ENCODE measurements around the gene SLC28A1. TPM values are rescaled to one million over a fixed set of nuclear protein-coding genes. Genes with fewer than 3 reads are reported as not detected.

The SLC28A1 gene
- total RNA-seq, 2 donors from 2014 or later = 0.80 TPM; not detected in 1

DNA sequence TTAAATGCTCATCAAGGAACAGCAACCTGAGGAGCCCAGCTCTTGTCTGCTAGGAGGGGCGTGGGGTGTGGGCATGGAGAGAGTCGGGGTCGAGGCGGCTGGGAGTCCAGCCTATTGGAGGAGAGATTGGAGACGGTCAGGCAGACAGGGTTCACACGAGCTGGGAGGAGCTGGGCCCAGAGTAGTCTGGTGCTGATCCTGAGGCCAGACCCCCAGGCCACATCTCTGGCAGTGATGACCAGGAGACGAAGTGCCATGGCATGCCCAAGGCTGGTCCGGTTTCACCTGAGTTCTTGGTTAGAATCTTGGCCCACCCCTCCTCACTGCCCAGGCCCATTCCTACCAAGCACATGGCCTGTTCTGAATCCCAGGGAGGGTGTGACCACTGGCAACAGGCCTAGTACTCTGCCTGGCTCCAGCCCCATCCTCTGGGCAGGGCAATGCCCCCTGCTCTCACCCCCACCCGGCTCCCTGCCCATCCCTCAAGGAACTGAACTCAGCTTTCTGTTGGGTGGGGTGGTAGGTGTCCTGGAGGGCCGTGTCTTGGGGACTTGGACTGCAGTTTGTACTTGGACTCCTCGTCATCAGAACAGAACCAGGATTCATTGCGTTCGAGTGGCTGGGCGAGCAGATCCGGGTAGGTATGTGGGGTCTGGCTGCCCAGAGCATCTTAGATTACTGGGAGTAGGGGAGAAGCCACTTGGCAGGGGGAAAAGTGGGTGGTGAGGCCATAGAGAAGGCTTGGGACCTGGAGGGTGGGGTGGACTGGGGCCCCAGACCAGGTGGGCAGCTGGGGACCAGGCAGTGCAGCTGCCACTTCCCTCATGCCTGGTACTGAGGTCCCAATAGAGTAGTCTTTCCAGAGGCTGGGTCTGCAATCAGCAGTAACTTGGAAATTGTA lies 20.8 kb downstream of the SLC28A1 start:
- Histone ChIP-seq H3K4me3 (no peak overlapping the region), H3K9ac (ENCODE audit: low read depth in 2 of 2, low read length in 2 of 2) (no peak overlapping the region), H3K27me3 (no peaks in the 10 kb centered on the region), H3K4me1 (no peaks in the 10 kb centered on the region), H3K27ac (no peak overlapping the region), H3K36me3 (no peaks in the 10 kb centered on the region), H3K9me3 (no peaks in the 10 kb centered on the region)
- intact Hi-C loops (cut with DNase I) = no loop called here
- TF ChIP-seq, protein P1, sequence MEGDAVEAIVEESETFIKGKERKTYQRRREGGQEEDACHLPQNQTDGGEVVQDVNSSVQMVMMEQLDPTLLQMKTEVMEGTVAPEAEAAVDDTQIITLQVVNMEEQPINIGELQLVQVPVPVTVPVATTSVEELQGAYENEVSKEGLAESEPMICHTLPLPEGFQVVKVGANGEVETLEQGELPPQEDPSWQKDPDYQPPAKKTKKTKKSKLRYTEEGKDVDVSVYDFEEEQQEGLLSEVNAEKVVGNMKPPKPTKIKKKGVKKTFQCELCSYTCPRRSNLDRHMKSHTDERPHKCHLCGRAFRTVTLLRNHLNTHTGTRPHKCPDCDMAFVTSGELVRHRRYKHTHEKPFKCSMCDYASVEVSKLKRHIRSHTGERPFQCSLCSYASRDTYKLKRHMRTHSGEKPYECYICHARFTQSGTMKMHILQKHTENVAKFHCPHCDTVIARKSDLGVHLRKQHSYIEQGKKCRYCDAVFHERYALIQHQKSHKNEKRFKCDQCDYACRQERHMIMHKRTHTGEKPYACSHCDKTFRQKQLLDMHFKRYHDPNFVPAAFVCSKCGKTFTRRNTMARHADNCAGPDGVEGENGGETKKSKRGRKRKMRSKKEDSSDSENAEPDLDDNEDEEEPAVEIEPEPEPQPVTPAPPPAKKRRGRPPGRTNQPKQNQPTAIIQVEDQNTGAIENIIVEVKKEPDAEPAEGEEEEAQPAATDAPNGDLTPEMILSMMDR (IDR thresholded peaks at IDR 0.05) = no peak
- no peak for DNase-seq

DNA sequence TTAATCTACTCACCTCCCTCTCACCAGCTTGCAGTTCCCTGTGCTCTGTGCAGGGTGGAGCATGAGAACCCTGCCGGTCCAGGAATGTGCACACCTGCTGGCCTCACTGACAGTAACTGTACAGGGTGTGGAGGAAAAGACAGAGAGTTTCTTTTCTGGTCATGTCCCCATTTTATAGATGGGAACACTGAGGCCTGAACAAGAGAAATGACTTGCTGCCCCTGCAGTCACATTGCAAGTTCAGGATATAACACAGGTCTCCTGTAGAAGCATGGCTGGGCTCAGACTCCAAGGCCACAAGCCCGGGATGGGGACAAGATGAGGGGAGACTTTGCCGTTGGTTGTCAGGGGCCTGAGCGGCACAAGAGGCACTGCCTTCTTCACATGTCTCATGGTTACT lies 23.3 kb downstream of the SLC28A1 start:
- Histone ChIP-seq H3K9me3 (no peaks in the 10 kb centered on the region), H3K4me3 (no peak overlapping the region), H3K27ac (no peak overlapping the region), H3K9ac (ENCODE audit: low read depth in 2 of 2, low read length in 2 of 2) (no peak overlapping the region), H3K27me3 (no peaks in the 10 kb centered on the region), H3K4me1 (peaks cover 10% of the 10 kb centered on the region), H3K36me3 (no peaks in the 10 kb centered on the region)
- DNase-seq = no peak
- intact Hi-C loops (cut with DNase I) = no loop called here
- TF ChIP-seq, protein P1 (IDR thresholded peaks at IDR 0.05) = no peak

DNA sequence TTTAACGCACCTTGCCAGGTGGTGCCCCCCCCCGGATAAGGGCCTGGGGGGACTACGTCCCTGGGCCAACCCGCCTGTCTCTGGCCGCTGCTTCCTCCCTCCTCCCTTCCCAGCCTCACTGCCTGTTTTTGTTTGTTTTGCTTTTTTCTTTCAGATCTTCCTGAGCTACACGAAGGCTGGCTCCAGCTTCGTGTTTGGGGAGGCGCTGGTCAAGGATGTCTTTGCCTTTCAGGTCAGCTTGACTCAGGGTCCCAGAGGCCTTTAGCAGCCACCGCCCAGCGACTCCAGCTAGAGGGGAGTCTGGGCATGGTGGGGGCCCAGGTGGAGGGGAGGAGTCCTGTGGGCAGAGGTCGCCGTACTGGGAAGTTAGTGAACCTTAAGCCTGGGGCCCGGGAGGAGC lies 24.1 kb downstream of the SLC28A1 start:
- peaks cover 10% of the 10 kb centered on the region for H3K4me1 ChIP-seq
- H3K27ac ChIP-seq = no peak overlapping the region
- TF ChIP-seq, protein P1 (IDR thresholded peaks at IDR 0.05) = no peak
- H3K27me3 ChIP-seq = no peaks in the 10 kb centered on the region
- no peak overlapping the region for H3K9ac ChIP-seq (ENCODE audit: low read depth in 2 of 2, low read length in 2 of 2)
- intact Hi-C loops (cut with DNase I) = no loop called here
- DNase-seq = no peak
- no peaks in the 10 kb centered on the region for H3K9me3 ChIP-seq
- H3K36me3 ChIP-seq = no peaks in the 10 kb centered on the region
- no peak overlapping the region for H3K4me3 ChIP-seq

DNA sequence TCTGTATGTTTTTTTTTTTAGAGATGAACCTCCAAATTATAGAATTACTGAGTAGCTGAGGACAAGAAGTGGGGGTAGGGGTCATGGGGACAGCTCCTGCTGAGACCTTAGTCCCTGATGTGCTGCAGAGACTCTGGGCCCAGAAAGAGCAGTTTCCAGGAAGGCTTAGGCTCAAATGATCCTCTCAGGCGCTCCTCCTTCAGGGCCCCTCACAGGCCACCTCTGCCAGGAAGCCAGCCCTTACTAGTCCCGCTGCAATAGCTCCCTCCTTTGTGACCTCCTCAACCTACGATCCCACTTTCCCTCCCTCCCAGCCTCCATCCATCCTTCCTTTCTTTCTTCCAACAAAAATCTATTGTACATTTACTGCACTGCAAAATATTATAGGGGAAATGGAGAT lies 24.6 kb downstream of the SLC28A1 start:
- Histone ChIP-seq H3K9ac (ENCODE audit: low read depth in 2 of 2, low read length in 2 of 2) (no peak overlapping the region), H3K4me3 (no peak overlapping the region), H3K9me3 (no peaks in the 10 kb centered on the region), H3K36me3 (no peaks in the 10 kb centered on the region), H3K4me1 (peaks cover 10% of the 10 kb centered on the region), H3K27ac (no peak overlapping the region), H3K27me3 (no peaks in the 10 kb centered on the region)
- intact Hi-C loops (cut with DNase I) = no loop called here
- DNase-seq = no peak
- TF ChIP-seq, protein P1 (IDR thresholded peaks at IDR 0.05) = no peak

DNA sequence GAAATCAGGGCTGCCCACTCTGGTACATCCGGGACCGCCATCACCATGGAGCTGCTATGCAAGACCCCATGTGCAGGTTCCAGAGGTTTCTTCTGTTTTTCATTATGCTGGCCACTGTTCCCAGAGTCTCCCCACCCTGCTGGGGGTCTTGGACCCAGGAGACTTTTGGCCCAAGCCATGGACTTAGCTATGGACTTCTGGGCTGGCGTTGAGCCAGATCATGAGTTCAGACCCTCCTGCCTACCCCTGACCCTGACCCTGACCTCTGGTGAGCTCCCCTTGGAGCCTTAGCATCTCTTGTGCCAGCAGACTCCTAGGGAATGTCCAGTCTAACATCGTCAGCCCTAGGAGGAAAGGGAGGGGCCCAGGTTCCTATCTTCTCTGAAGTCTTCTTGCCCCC lies 25.3 kb downstream of the SLC28A1 start:
- TF ChIP-seq, protein P1 (IDR thresholded peaks at IDR 0.05) = no peak

More for the DNA sequence above, 25.3 kb downstream of the SLC28A1 start:
- no peaks in the 10 kb centered on the region for H3K9me3 ChIP-seq
- intact Hi-C loops (cut with DNase I) = no loop called here
- peaks cover 10% of the 10 kb centered on the region for H3K4me1 ChIP-seq
- no peak overlapping the region for H3K9ac ChIP-seq (ENCODE audit: low read depth in 2 of 2, low read length in 2 of 2)
- H3K4me3 ChIP-seq = no peak overlapping the region
- no peaks in the 10 kb centered on the region for H3K27me3 ChIP-seq
- H3K36me3 ChIP-seq = no peaks in the 10 kb centered on the region
- H3K27ac ChIP-seq = no peak overlapping the region
- no peak for DNase-seq

All from colonic mucosa (tissue), 4 donors.